HEK293T (cell line): ENCODE results near the gene KCNJ15.

Experiments used
- ARNT ChIP-seq: fragments of 450-650 bp; IDR thresholded peaks from 2 replicates; pipeline ENCODE4 v1.6.1; 2017; ENCODE audit warnings: mild to moderate bottlenecking
- CTBP1 ChIP-seq: fragments of 450-650 bp; IDR thresholded peaks from 2 replicates; pipeline ENCODE4 v1.6.1; 2016; ENCODE audit warnings: borderline replicate concordance
- ELF4 ChIP-seq: fragments of 450-650 bp; IDR thresholded peaks from 2 replicates; pipeline ENCODE4 v1.6.1; 2017; ENCODE audit warnings: antibody characterized with exemption
- FOXK2 ChIP-seq: fragments of 450-650 bp; IDR thresholded peaks from 2 replicates; pipeline ENCODE4 v1.6.1; 2016; ENCODE audit warnings: mild to moderate bottlenecking
- FOXM1 ChIP-seq: fragments of 450-650 bp; IDR thresholded peaks from 2 replicates; pipeline ENCODE4 v1.6.1; 2017; ENCODE audit warnings: mild to moderate bottlenecking, borderline replicate concordance
- HDGF ChIP-seq: fragments of 450-650 bp; IDR thresholded peaks from 2 replicates; pipeline ENCODE4 v1.6.1; 2017; ENCODE audit warnings: antibody characterized with exemption, borderline replicate concordance
- PKNOX1 ChIP-seq: fragments of 450-650 bp; IDR thresholded peaks from 2 replicates; pipeline ENCODE4 v1.6.1; 2016
- SP1 ChIP-seq: fragments of 450-650 bp; IDR thresholded peaks from 2 replicates; pipeline ENCODE4 v1.6.1; 2017
- TARDBP ChIP-seq: fragments of 450-650 bp; IDR thresholded peaks from 2 replicates; pipeline ENCODE4 v1.6.1; 2016

DNA sequence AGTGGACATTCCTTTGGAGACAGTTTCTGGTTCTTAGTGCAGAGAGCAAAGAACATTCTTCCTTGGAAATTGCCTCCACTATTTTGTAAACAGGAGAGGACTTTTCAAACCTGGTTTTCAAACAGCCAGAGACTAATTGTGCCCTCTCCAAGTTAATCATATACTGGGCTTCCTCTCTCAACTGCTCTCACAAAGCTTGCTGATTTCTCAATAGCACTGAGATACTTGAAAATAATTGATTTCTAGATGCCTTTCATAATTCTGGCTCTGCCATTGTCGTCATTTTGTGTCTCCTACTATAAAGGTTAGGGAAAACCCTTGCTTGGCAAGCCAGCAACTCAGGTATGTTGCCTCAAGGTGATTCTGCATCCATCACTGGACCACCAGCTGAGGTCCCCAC is 56.0 kb downstream of the KCNJ15 start:
- no peak for TF ChIP-seq ARNT
- no peak for TF ChIP-seq FOXK2
- no peak for TF ChIP-seq FOXM1
- no peak for TF ChIP-seq TARDBP
- TF ChIP-seq CTBP1, result no peak
- TF ChIP-seq HDGF, result no peak
- no peak for TF ChIP-seq PKNOX1
- TF ChIP-seq SP1, result no peak
- no peak for TF ChIP-seq ELF4
